K562 (cell line): ENCODE measurements around the gene STK24. TPM values are rescaled to one million over a fixed set of nuclear protein-coding genes. Genes with fewer than 3 reads are reported as not detected.

Experiments
- FIP1L1 ChIP-seq: fragments of 200-400 bp; formaldehyde crosslinking; IDR thresholded peaks from 2 replicates; pipeline ENCODE4 v1.6.1; 2018; ENCODE audit warnings: mild to moderate bottlenecking, low read depth, low read length; ENCODE audit not compliant: poor library complexity, severe bottlenecking
- FOXA1 ChIP-seq: fragments of 450-650 bp; IDR thresholded peaks from 2 replicates; pipeline ENCODE4 v1.6.1; 2016; ENCODE audit warnings: mild to moderate bottlenecking, borderline replicate concordance
- IRF1 ChIP-seq: sonication (generic); formaldehyde crosslinking; IDR thresholded peaks from 2 replicates; pipeline ENCODE4 v1.8.0; 2022; ENCODE audit warnings: missing genetic modification reagents, mild to moderate bottlenecking, borderline replicate concordance
- JUN ChIP-seq, 2 experiments: sonication (generic) in 1 of 2; formaldehyde crosslinking in 1 of 2; IDR thresholded peaks; 2 replicates each; pipeline versions ENCODE4 v1.6.1 to v1.8.0; 2012 to 2022; ENCODE audit warnings: borderline replicate concordance in 2 of 2, mild to moderate bottlenecking in 2 of 2, improper control_type of control experiment in 1 of 2, low read depth in 1 of 2, low read length in 1 of 2, missing genetic modification reagents in 1 of 2
- KDM1A ChIP-seq, 2 experiments: fragments of 450-650 bp; IDR thresholded peaks; 2 replicates each; pipeline ENCODE4 v1.6.1; 2016; ENCODE audit warnings: mild to moderate bottlenecking in 2 of 2
- NFIX ChIP-seq: fragments of 250-450 bp; sonication (Bioruptor Pico); IDR thresholded peaks from 2 replicates; pipeline ENCODE4 v1.4.0; 2020; ENCODE audit warnings: low read depth, mild to moderate bottlenecking, moderate library complexity
- NFXL1 ChIP-seq: fragments of 450-650 bp; formaldehyde crosslinking; IDR thresholded peaks from 2 replicates; pipeline ENCODE4 v1.4.0; 2021; ENCODE audit warnings: mild to moderate bottlenecking
- PML ChIP-seq: IDR thresholded peaks from 2 replicates; pipeline ENCODE4 v1.6.1; 2012; ENCODE audit warnings: low read length, inconsistent platforms
- POLR2A ChIP-seq: fragments of 450-650 bp; conservative IDR thresholded peaks from 2 replicates; pipeline ENCODE4 v1.6.1; 2016
- SMAD4 ChIP-seq: fragments of 250-450 bp; sonication (Bioruptor Pico); conservative IDR thresholded peaks from 2 replicates; pipeline ENCODE4 v1.8.0; 2021; ENCODE audit warnings: inconsistent platforms, mild to moderate bottlenecking, moderate library complexity
- SOX6 ChIP-seq: fragments of 450-650 bp; IDR thresholded peaks from 2 replicates; pipeline ENCODE4 v1.6.1; 2014; ENCODE audit warnings: mild to moderate bottlenecking
- TAF9B ChIP-seq: fragments of 450-650 bp; IDR thresholded peaks from 2 replicates; pipeline ENCODE4 v1.6.1; 2018; ENCODE audit warnings: mild to moderate bottlenecking; ENCODE audit not compliant: partially characterized antibody
- ZMIZ1 ChIP-seq, 2 experiments: fragments of 150-350 bp in 1 of 2; IDR thresholded peaks; 2 replicates each; pipeline ENCODE4 v1.6.1; 2012 to 2016; ENCODE audit warnings: low read depth in 2 of 2, low read length in 2 of 2, mild to moderate bottlenecking in 1 of 2, moderate library complexity in 1 of 2
- ZNF12 ChIP-seq: sonication (generic); formaldehyde crosslinking; IDR thresholded peaks from 2 replicates; pipeline ENCODE4 v1.4.0; 2020; ENCODE audit warnings: mild to moderate bottlenecking, missing genetic modification reagents
- ZNF79 ChIP-seq: fragments of 250-450 bp; sonication (Bioruptor Pico); IDR thresholded peaks from 2 replicates; pipeline ENCODE4 v1.4.0; 2020; ENCODE audit warnings: low read depth, mild to moderate bottlenecking, moderate library complexity
- ZSCAN32 ChIP-seq: fragments of 450-650 bp; formaldehyde crosslinking; IDR thresholded peaks from 2 replicates; pipeline ENCODE4 v1.4.0; 2020; ENCODE audit warnings: mild to moderate bottlenecking, moderate library complexity
- polyA plus RNA-seq, 8 experiments: library from polyadenylated mRNA; depleted of rRNA in 4 of 8; stranded (reverse) in 5 of 8; unstranded in 3 of 8; fragments of >200 nt; fragmentation: Nextera tagmentation in 2 of 8; fragmentation: Illumina TruSeq in 1 of 8; extraction: Ambion mirVana in 2 of 8; extraction: Trizol in 1 of 8; gene quantifications; 2 replicates each; pipeline versions ENCODE4 v1.2.1 to v1.2.3, GENCODE V29; 2011 to 2014; ENCODE audit warnings: inconsistent platforms in 1 of 8, missing spikeins in 1 of 8
- total RNA-seq, 7 experiments: library from RNA; depleted of rRNA in 6 of 7; stranded (reverse); fragments of >200 nt in 6 of 7; fragmentation: Illumina TruSeq in 2 of 7; extraction: Trizol in 2 of 7; gene quantifications; 2 replicates each; pipeline versions ENCODE4 v1.2.1 to v1.2.3, GENCODE V29; 2011 to 2021; ENCODE audit warnings: low replicate concordance in 1 of 7
- TF ChIP-seq, protein P1 (sequence below): sonication (generic); formaldehyde crosslinking; IDR thresholded peaks from 2 replicates; pipeline ENCODE4 v1.8.0; 2022; ENCODE audit warnings: missing genetic modification reagents, mild to moderate bottlenecking, borderline replicate concordance
- TF ChIP-seq, protein P2 (sequence below): sonication (generic); formaldehyde crosslinking; IDR thresholded peaks from 2 replicates; pipeline ENCODE4 v1.8.1; 2022; ENCODE audit warnings: missing genetic modification reagents

The STK24 gene
- total and polyA plus RNA-seq, 9 of the 15 experiments (the other 6 are each of a cell fraction or from before 2014, with no cell fraction given) = 3.8 to 78.4 (median 28.2) TPM

GRCh38 chr13:98480915-98481877 is 95.7 kb downstream of the STK24 start (continued):
- TF ChIP-seq, protein P1, sequence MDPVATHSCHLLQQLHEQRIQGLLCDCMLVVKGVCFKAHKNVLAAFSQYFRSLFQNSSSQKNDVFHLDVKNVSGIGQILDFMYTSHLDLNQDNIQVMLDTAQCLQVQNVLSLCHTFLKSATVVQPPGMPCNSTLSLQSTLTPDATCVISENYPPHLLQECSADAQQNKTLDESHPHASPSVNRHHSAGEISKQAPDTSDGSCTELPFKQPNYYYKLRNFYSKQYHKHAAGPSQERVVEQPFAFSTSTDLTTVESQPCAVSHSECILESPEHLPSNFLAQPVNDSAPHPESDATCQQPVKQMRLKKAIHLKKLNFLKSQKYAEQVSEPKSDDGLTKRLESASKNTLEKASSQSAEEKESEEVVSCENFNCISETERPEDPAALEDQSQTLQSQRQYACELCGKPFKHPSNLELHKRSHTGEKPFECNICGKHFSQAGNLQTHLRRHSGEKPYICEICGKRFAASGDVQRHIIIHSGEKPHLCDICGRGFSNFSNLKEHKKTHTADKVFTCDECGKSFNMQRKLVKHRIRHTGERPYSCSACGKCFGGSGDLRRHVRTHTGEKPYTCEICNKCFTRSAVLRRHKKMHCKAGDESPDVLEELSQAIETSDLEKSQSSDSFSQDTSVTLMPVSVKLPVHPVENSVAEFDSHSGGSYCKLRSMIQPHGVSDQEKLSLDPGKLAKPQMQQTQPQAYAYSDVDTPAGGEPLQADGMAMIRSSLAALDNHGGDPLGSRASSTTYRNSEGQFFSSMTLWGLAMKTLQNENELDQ (CRISPR knock-in tag) = no peak
- no peak for TF ChIP-seq ZMIZ1 (IDR thresholded peaks at IDR 0.05; ENCODE audit: low read depth in 2 of 2, low read length in 2 of 2)
- TF ChIP-seq SMAD4 (CRISPR knock-in tag) = no peak; the same call in 1 of the 2 replicates
- TF ChIP-seq ZSCAN32 (CRISPR knock-in tag) = no peak
- TF ChIP-seq FIP1L1 = no peak
- TF ChIP-seq ZNF12 (CRISPR knock-in tag) = no peak
- peak; percentile 48; the same call in 1 of the 2 replicates for TF ChIP-seq SOX6
- TF ChIP-seq TAF9B = peak; percentile 95
- no peak for TF ChIP-seq POLR2A
- TF ChIP-seq IRF1 (CRISPR knock-in tag) = no peak
- no peak for TF ChIP-seq PML
- no peak for TF ChIP-seq NFIX (CRISPR knock-in tag)
- peak; percentile 83 to 88 for TF ChIP-seq KDM1A (IDR thresholded peaks at IDR 0.05)
- TF ChIP-seq JUN (IDR thresholded peaks at IDR 0.05; ENCODE audit: borderline replicate concordance, low read depth, low read length) = 0 out of 2 replicates have a peak, but pooled peaks have one; percentile 12
- TF ChIP-seq JUN (CRISPR knock-in tag; IDR thresholded peaks at IDR 0.05; ENCODE audit: borderline replicate concordance) = no peak
- no peak for TF ChIP-seq NFXL1 (CRISPR knock-in tag)
- TF ChIP-seq FOXA1 = no peak
- TF ChIP-seq ZNF79 = no peak
- TF ChIP-seq, protein P2, sequence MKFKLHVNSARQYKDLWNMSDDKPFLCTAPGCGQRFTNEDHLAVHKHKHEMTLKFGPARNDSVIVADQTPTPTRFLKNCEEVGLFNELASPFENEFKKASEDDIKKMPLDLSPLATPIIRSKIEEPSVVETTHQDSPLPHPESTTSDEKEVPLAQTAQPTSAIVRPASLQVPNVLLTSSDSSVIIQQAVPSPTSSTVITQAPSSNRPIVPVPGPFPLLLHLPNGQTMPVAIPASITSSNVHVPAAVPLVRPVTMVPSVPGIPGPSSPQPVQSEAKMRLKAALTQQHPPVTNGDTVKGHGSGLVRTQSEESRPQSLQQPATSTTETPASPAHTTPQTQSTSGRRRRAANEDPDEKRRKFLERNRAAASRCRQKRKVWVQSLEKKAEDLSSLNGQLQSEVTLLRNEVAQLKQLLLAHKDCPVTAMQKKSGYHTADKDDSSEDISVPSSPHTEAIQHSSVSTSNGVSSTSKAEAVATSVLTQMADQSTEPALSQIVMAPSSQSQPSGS = no peak
